Glutamatergic neuron (in vitro differentiated cells): ENCODE measurements around the gene TMEM120B. TPM values are rescaled to one million over a fixed set of nuclear protein-coding genes. Genes with fewer than 3 reads are reported as not detected.

Source experiments
- DNase-seq: peaks from one replicate; pipeline ENCODE4 v3.0.0; 2022
- H3K27ac Mint-ChIP-seq: one replicate; pipeline ENCODE4 v1.8.0; 2020; ENCODE audit warnings: mild to moderate bottlenecking, mixed read lengths, inconsistent platforms; ENCODE audit not compliant: unreplicated experiment
- H3K27me3 Mint-ChIP-seq: one replicate; pipeline ENCODE4 v1.8.0; 2020; ENCODE audit warnings: mild to moderate bottlenecking, moderate library complexity, mixed read lengths, inconsistent platforms; ENCODE audit not compliant: unreplicated experiment
- H3K36me3 Mint-ChIP-seq: one replicate; pipeline ENCODE4 v1.8.0; 2020; ENCODE audit warnings: mild to moderate bottlenecking, mixed read lengths, inconsistent platforms; ENCODE audit not compliant: unreplicated experiment
- H3K4me1 Mint-ChIP-seq: one replicate; pipeline ENCODE4 v1.8.0; 2020; ENCODE audit warnings: mild to moderate bottlenecking, low read depth, mixed read lengths, inconsistent platforms; ENCODE audit not compliant: unreplicated experiment
- H3K4me3 Mint-ChIP-seq: one replicate; pipeline ENCODE4 v1.8.0; 2020; ENCODE audit warnings: mild to moderate bottlenecking, mixed read lengths, inconsistent platforms; ENCODE audit not compliant: unreplicated experiment
- H3K9me3 Mint-ChIP-seq: one replicate; pipeline ENCODE4 v1.8.0; 2020; ENCODE audit warnings: mild to moderate bottlenecking, moderate library complexity, mixed read lengths, inconsistent platforms; ENCODE audit not compliant: unreplicated experiment
- total RNA-seq: library from RNA; stranded (reverse); fragmentation: NEBNext Ultra II Directional; extraction: Animal tissue kit (Norgen Biotek cat#: 25700); gene quantifications from one replicate; pipeline ENCODE4 v1.2.1, GENCODE V29; 2021; ENCODE audit not compliant: unreplicated experiment
- TF ChIP-seq, protein P1 (sequence below): fragments of 200-600 bp; sonication (generic); IDR thresholded peaks from one replicate; pipeline ENCODE4 v1.5.0; 2021; ENCODE audit not compliant: partially characterized antibody, unreplicated experiment

The TMEM120B gene
- total RNA-seq, 1 donor from 2014 or later = 205 TPM

GRCh38 chr12:121800694-121801594, 88.4 kb downstream of the TMEM120B start:
- TF ChIP-seq, protein P1, sequence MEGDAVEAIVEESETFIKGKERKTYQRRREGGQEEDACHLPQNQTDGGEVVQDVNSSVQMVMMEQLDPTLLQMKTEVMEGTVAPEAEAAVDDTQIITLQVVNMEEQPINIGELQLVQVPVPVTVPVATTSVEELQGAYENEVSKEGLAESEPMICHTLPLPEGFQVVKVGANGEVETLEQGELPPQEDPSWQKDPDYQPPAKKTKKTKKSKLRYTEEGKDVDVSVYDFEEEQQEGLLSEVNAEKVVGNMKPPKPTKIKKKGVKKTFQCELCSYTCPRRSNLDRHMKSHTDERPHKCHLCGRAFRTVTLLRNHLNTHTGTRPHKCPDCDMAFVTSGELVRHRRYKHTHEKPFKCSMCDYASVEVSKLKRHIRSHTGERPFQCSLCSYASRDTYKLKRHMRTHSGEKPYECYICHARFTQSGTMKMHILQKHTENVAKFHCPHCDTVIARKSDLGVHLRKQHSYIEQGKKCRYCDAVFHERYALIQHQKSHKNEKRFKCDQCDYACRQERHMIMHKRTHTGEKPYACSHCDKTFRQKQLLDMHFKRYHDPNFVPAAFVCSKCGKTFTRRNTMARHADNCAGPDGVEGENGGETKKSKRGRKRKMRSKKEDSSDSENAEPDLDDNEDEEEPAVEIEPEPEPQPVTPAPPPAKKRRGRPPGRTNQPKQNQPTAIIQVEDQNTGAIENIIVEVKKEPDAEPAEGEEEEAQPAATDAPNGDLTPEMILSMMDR = no peak
- Mint-ChIP-seq H3K27me3 (peaks cover 46% of the 10 kb centered on the region), H3K36me3 (peaks cover 9% of the 10 kb centered on the region), H3K4me3 (peak overlapping the region; percentile 98), H3K9me3 (peaks cover 48% of the 10 kb centered on the region), H3K27ac (peak overlapping the region; percentile 99), H3K4me1 (peaks cover 15% of the 10 kb centered on the region)
- peak; percentile 70 for DNase-seq

DNA sequence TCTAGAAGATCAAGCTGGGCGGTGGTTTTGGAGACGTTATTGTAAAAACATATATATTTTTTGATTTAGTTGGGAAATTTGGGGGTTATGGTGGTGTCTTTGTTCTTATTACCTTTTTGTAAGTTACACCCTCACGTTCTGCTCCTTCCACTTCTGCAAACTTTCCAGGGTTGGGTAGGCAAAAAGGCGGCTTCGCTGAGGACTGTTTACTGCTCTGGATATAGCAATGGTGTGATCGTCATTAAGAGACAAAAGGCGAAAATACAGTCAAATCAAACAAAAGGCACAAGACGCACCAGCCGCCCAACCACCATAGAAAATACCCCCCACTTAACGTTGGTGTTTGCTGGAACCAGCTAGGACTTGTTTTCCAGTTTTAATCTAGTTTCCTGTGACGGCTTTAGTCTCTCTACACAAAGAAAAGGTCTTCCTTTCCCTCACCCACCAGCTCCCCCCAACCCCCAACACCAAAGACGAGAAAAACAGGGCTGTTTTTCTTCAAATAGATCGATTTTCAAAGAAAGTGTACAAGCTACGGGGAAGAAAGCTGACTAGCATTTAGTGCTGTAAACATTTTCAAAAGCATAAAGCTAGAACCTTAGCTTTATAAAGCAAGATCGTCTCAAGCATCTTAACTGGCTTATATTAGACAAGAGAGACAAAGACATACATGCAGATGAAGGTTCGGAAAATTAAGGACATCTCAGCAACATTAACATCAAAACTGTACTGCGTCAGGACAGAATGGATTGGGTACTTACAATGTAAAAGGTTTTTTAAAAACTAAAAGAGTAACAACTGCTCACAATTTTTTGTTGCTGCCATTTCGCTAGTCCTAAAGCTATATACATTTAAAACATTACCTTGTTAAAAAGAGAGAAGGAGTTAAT, 89.3 kb downstream of the TMEM120B start:
- Mint-ChIP-seq H3K27me3 (peaks cover 42% of the 10 kb centered on the region), H3K4me3 (peak overlapping the region; percentile 98), H3K27ac (peak overlapping the region; percentile 99), H3K4me1 (peaks cover 21% of the 10 kb centered on the region), H3K9me3 (peaks cover 48% of the 10 kb centered on the region), H3K36me3 (peaks cover 9% of the 10 kb centered on the region)
- TF ChIP-seq, protein P1 = no peak
- no peak for DNase-seq

DNA sequence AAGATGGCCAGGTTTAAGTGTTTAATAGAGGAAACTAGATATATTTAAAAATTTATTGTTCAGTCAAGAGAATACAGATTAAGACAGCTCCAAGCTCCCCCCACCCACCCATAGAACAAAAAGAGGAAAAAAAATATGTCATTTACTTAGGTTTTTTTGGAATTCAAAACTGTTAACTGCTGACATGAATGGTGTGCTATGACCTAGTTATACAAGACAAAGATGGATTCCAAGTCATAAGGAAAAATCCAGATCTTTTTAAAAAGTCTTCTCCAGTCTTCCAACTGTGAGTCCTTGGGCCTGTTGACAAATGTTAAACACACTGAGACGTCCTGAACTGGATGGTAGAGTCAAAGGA, 89.9 kb downstream of the TMEM120B start:
- Mint-ChIP-seq H3K36me3 (peaks cover 9% of the 10 kb centered on the region), H3K4me1 (peaks cover 21% of the 10 kb centered on the region), H3K27ac (peak overlapping the region; percentile 99), H3K4me3 (peak overlapping the region; percentile 98), H3K27me3 (peaks cover 40% of the 10 kb centered on the region), H3K9me3 (peaks cover 47% of the 10 kb centered on the region)
- DNase-seq = no peak
- TF ChIP-seq, protein P1 = no peak

GRCh38 chr12:121802843-121803698, 90.5 kb downstream of the TMEM120B start:
- Mint-ChIP-seq H3K36me3 (peaks cover 9% of the 10 kb centered on the region), H3K4me3 (peak overlapping the region; percentile 98), H3K27ac (peak overlapping the region; percentile 99), H3K27me3 (peaks cover 35% of the 10 kb centered on the region), H3K4me1 (peaks cover 19% of the 10 kb centered on the region), H3K9me3 (peaks cover 43% of the 10 kb centered on the region)
- TF ChIP-seq, protein P1 = no peak
- peak; percentile 89 for DNase-seq
